SK-N-SH treated with all-trans-retinoic acid at 6 μM for 48 hours (cell line): ENCODE measurements around the gene PDSS2.

Experiments
- ARNTL ChIP-seq: fragments of 450-650 bp; formaldehyde crosslinking; IDR thresholded peaks from 2 replicates; pipeline ENCODE4 v1.5.0; 2020; ENCODE audit warnings: low read depth, mild to moderate bottlenecking, moderate library complexity, borderline replicate concordance
- ESRRG ChIP-seq: fragments of 250-450 bp; sonication (Bioruptor Pico); IDR thresholded peaks from 2 replicates; pipeline ENCODE4 v1.6.1; 2021; ENCODE audit warnings: mild to moderate bottlenecking
- PATZ1 ChIP-seq: fragments of 250-450 bp; sonication (Bioruptor Pico); IDR thresholded peaks from 2 replicates; pipeline ENCODE4 v1.8.0; 2020; ENCODE audit warnings: mild to moderate bottlenecking, moderate library complexity, borderline replicate concordance
- PPARA ChIP-seq: fragments of 250-450 bp; sonication (Bioruptor Pico); IDR thresholded peaks from 2 replicates; pipeline ENCODE4 v1.5.0; 2020; ENCODE audit warnings: mild to moderate bottlenecking, borderline replicate concordance
- RARB ChIP-seq: fragments of 250-450 bp; sonication (Bioruptor Pico); IDR thresholded peaks from 2 replicates; pipeline ENCODE4 v1.8.0; 2021; ENCODE audit warnings: mild to moderate bottlenecking, moderate library complexity
- TCF4 ChIP-seq: fragments of 250-450 bp; sonication (Bioruptor Pico); IDR thresholded peaks from 2 replicates; pipeline ENCODE4 v1.8.0; 2021; ENCODE audit warnings: mild to moderate bottlenecking, moderate library complexity, borderline replicate concordance
- ZNF8 ChIP-seq: fragments of 450-650 bp; formaldehyde crosslinking; IDR thresholded peaks from 2 replicates; pipeline ENCODE4 v1.5.0; 2020; ENCODE audit warnings: mild to moderate bottlenecking, moderate library complexity
- TF ChIP-seq, protein P1 (sequence below): fragments of 250-450 bp; sonication (Bioruptor Pico); IDR thresholded peaks from 2 replicates; pipeline ENCODE4 v1.8.0; 2021; ENCODE audit warnings: low read depth, mild to moderate bottlenecking, moderate library complexity, borderline replicate concordance
- TF ChIP-seq, protein P2 (sequence below): fragments of 250-450 bp; sonication (Bioruptor Pico); IDR thresholded peaks from 2 replicates; pipeline ENCODE4 v1.5.1; 2021; ENCODE audit warnings: mild to moderate bottlenecking, moderate library complexity

- no peak for TF ChIP-seq ZNF8 (CRISPR knock-in tag)
- TF ChIP-seq PATZ1 (CRISPR knock-in tag), result no peak
- no peak for TF ChIP-seq TCF4 (CRISPR knock-in tag)
- TF ChIP-seq, protein P1, sequence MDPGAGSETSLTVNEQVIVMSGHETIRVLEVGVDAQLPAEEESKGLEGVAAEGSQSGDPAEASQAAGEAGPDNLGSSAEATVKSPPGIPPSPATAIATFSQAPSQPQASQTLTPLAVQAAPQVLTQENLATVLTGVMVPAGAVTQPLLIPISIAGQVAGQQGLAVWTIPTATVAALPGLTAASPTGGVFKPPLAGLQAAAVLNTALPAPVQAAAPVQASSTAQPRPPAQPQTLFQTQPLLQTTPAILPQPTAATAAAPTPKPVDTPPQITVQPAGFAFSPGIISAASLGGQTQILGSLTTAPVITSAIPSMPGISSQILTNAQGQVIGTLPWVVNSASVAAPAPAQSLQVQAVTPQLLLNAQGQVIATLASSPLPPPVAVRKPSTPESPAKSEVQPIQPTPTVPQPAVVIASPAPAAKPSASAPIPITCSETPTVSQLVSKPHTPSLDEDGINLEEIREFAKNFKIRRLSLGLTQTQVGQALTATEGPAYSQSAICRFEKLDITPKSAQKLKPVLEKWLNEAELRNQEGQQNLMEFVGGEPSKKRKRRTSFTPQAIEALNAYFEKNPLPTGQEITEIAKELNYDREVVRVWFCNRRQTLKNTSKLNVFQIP, result no peak
- TF ChIP-seq RARB (CRISPR knock-in tag), result no peak
- TF ChIP-seq ARNTL (CRISPR knock-in tag), result no peak
- TF ChIP-seq ESRRG, result no peak
- TF ChIP-seq PPARA (CRISPR knock-in tag), result no peak
- TF ChIP-seq, protein P2, sequence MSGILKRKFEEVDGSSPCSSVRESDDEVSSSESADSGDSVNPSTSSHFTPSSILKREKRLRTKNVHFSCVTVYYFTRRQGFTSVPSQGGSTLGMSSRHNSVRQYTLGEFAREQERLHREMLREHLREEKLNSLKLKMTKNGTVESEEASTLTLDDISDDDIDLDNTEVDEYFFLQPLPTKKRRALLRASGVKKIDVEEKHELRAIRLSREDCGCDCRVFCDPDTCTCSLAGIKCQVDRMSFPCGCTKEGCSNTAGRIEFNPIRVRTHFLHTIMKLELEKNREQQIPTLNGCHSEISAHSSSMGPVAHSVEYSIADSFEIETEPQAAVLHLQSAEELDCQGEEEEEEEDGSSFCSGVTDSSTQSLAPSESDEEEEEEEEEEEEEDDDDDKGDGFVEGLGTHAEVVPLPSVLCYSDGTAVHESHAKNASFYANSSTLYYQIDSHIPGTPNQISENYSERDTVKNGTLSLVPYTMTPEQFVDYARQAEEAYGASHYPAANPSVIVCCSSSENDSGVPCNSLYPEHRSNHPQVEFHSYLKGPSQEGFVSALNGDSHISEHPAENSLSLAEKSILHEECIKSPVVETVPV (CRISPR knock-in tag), result no peak
Measured at GRCh38 chr6:107275330-107275865, 184.0 kb downstream of the PDSS2 start.
